HepG2 (cell line): Measurements from ENCODE around the gene PTK7.

Source experiments
- CREB1 ChIP-seq, 2 experiments: fragments of 450-650 bp in 1 of 2; IDR thresholded peaks; 2 replicates each; pipeline ENCODE4 v1.6.1; 2016 to 2017; ENCODE audit warnings: control low read depth in 1 of 2, mild to moderate bottlenecking in 1 of 2, missing compliant biosample characterization in 1 of 2, missing genetic modification characterization in 1 of 2
- KLF16 ChIP-seq, 2 experiments: sonication (generic) in 1 of 2; formaldehyde crosslinking in 1 of 2; IDR thresholded peaks; 2 replicates each; pipeline versions ENCODE4 v1.6.1 to v1.8.0; 2016 to 2023; ENCODE audit warnings: missing genetic modification reagents in 2 of 2, missing compliant biosample characterization in 1 of 2
- ZNF746 ChIP-seq: sonication (generic); formaldehyde crosslinking; IDR thresholded peaks from 2 replicates; pipeline ENCODE4 v1.8.0; 2022; ENCODE audit warnings: mild to moderate bottlenecking, missing genetic modification reagents
- TF ChIP-seq, protein P1 (sequence below), 2 experiments: IDR thresholded peaks; 2 replicates each; pipeline ENCODE4 v1.6.1; 2011 to 2012; ENCODE audit warnings: low read length in 2 of 2, borderline replicate concordance in 1 of 2, low read depth in 1 of 2, mild to moderate bottlenecking in 1 of 2, moderate library complexity in 1 of 2
- TF ChIP-seq, protein P2 (sequence below): IDR thresholded peaks from 2 replicates; pipeline ENCODE4 v1.6.1; 2016; ENCODE audit warnings: low read depth

DNA sequence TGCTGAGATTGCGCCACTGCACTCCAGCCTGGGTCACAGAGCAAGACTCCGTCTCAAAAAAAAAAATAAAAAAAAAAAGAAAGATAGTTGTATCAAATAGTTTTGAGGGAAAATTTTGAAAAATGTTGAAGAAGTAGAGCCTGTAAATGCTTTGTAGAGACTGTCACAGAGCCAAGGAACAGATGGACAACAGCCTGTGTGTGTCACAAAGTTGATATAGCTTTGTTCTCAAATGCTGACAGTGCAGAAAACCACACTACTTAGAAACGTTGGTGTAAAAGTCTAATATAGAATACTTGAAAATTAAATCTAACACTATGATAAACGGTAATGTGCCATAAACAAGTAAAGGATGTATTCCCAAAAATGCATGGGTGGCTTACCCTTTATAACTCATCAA lies 25.4 kb downstream of the PTK7 start:
- TF ChIP-seq CREB1 (IDR thresholded peaks at IDR 0.05) = no peak
- TF ChIP-seq CREB1 (CRISPR knock-in tag; IDR thresholded peaks at IDR 0.05) = no peak
- TF ChIP-seq, protein P1, sequence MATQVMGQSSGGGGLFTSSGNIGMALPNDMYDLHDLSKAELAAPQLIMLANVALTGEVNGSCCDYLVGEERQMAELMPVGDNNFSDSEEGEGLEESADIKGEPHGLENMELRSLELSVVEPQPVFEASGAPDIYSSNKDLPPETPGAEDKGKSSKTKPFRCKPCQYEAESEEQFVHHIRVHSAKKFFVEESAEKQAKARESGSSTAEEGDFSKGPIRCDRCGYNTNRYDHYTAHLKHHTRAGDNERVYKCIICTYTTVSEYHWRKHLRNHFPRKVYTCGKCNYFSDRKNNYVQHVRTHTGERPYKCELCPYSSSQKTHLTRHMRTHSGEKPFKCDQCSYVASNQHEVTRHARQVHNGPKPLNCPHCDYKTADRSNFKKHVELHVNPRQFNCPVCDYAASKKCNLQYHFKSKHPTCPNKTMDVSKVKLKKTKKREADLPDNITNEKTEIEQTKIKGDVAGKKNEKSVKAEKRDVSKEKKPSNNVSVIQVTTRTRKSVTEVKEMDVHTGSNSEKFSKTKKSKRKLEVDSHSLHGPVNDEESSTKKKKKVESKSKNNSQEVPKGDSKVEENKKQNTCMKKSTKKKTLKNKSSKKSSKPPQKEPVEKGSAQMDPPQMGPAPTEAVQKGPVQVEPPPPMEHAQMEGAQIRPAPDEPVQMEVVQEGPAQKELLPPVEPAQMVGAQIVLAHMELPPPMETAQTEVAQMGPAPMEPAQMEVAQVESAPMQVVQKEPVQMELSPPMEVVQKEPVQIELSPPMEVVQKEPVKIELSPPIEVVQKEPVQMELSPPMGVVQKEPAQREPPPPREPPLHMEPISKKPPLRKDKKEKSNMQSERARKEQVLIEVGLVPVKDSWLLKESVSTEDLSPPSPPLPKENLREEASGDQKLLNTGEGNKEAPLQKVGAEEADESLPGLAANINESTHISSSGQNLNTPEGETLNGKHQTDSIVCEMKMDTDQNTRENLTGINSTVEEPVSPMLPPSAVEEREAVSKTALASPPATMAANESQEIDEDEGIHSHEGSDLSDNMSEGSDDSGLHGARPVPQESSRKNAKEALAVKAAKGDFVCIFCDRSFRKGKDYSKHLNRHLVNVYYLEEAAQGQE (IDR thresholded peaks at IDR 0.05; ENCODE audit: borderline replicate concordance in 1 of 2, low read depth in 1 of 2, low read length in 2 of 2) = no peak
- TF ChIP-seq KLF16 (CRISPR knock-in tag; IDR thresholded peaks at IDR 0.05) = no peak
- no peak for TF ChIP-seq ZNF746
- TF ChIP-seq, protein P2, sequence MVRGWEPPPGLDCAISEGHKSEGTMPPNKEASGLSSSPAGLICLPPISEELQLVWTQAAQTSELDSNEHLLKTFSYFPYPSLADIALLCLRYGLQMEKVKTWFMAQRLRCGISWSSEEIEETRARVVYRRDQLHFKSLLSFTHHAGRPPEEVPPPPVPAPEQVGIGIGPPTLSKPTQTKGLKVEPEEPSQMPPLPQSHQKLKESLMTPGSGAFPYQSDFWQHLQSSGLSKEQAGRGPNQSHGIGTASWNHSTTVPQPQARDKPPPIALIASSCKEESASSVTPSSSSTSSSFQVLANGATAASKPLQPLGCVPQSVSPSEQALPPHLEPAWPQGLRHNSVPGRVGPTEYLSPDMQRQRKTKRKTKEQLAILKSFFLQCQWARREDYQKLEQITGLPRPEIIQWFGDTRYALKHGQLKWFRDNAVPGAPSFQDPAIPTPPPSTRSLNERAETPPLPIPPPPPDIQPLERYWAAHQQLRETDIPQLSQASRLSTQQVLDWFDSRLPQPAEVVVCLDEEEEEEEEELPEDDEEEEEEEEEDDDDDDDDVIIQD (CRISPR knock-in tag) = no peak
